GM21381 (cell line): ENCODE data around the gene ST3GAL4.

Experiments
- ATAC-seq: cut with Tn5 transposase; IDR thresholded peaks from one replicate; pipeline ENCODE4 v1.9.1; 2021; ENCODE audit warnings: mild to moderate bottlenecking, moderate library complexity; ENCODE audit not compliant: unreplicated experiment

The ST3GAL4 gene

DNA sequence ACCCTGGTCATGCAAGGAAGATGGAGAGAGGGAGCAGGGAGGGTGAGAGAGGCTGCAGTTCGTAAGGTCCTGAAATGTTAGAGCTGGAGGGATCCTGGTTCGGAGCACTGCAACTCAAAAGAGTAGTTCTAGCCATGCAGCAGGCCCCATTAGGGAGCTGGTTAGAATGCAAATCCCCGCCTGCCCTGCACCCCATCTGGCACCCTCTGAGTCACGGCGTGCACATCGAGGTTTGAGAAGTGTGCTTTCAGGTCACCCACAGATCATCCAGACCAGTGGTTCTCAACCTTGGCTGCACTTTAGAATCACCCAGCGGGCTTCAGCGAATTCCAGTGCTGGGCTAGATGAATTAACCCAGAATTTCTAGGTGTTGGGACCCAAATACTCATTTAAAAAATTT, 48.2 kb downstream of the ST3GAL4 start:
- peak; percentile 98 for ATAC-seq

DNA sequence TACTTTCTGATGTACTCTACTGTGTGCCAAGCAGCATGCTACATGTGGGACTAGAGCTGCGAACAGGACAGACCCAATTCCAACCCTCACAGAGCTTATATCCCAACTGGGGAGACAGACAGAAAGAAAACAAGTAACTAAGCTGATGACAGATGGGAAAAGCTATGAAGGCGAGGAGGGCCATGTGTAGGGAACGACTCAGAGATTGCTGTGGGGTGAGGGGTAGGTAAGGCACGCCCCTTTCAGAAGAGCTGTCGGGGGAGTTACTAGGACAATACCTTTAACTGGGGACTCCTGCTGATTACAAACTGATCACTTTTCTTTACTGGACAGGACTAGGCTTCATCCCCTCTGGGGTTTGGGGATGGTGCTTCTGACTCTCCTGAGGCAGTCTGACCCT, 48.9 kb downstream of the ST3GAL4 start:
- ATAC-seq = no peak

DNA sequence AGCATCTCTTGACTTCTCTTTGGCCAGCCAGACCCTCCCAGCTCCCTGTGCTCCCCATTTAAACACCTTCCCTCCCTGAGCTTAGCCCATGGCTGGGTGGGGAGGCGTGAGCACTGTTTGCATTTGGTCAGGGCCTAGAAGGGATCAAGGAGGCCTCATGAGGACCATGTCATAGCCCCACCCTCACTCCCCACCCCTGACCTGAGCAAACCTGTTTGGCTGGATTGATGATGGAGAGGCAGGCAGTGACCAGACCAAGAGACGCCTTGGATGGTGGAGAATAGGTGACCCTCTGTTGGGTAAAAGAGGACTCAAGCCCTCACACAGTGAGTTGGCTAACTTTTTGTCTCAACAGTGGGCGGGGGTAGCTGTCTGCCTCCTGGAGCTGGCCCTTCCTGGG, 49.9 kb downstream of the ST3GAL4 start:
- ATAC-seq = no peak

DNA sequence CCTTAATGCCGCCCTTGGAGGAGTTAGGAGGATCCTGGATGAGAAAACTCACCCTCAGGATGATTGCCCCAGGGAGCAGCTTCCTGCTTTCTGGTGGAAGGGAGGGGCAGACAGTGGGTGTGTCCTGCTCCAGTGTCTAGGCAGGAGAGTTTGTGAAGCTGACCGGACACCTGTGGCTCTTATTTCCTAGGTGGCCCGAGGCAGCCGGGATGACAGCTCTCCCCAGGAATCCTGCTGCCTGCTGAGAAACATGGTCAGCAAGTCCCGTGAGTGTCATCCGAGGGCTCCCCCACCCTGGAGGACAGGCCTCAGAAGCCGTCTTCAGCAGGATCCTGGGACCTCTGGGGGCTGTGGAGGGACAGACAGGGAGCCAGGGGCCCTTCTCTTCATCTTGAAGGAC, 50.4 kb downstream of the ST3GAL4 start:
- no peak for ATAC-seq

DNA sequence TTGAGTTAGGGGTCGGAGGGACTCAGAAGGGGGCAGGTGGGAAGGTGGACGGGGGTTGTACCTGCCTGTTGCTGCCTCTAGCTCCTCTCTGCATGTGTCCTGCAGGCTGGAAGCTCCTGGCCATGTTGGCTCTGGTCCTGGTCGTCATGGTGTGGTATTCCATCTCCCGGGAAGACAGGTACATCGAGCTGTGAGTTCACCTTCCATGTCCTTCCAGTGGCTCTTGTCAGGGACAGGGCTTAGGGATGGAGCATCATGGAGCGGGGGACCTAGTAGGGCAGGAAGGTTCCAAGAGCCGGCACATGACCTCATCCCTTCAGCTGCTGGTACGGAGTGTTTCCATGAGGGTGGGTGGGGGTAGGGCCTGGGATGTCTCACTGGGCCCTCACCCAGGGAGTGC, 50.9 kb downstream of the ST3GAL4 start:
- ATAC-seq = no peak

DNA sequence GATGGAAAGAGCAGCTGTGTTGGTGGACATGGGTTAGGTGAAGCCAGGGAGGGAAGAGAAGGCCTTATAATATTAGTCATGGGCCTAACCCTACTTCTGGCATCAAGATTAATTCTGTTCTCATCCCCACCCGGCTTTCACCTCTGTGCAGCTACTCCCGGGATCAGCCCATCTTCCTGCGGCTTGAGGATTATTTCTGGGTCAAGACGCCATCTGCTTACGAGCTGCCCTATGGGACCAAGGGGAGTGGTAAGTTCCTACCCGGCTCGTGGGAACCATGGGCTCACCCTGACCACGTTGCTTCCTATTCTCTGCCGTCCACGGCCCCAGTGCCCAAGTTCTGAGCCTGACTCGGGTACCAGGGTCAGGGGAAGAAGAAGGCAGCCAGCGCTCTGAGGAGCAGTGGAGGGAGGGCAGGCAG, 51.6 kb downstream of the ST3GAL4 start:
- ATAC-seq = no peak

DNA sequence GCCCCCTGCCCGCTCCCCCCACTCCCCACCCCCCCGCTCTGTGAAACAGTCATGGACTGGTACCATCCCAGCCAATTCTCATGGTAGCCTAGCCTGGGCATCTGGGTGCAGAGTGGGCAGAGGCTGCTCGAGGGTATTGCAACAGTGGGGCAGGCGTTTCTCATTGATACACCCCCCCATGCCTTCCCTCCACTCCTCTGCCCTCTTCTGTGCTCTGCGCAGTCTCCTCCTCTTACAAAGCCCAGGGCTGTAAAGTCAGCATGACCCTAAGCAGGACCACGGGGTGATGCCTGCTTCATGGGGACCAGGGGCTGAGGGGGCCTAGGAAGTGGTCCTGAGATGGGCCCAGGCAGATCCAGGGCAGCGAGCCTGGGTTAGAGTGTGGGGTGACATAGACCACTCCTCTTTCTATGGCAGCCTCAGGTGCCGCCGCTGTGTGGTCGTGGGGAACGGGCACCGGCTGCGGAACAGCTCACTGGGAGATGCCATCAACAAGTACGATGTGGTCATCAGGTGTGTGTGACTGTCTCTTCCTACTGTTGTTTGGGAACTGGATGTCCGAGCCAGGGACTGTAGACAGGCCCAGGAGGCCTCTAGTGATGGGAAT, 52.3 kb downstream of the ST3GAL4 start:
- no peak for ATAC-seq

DNA sequence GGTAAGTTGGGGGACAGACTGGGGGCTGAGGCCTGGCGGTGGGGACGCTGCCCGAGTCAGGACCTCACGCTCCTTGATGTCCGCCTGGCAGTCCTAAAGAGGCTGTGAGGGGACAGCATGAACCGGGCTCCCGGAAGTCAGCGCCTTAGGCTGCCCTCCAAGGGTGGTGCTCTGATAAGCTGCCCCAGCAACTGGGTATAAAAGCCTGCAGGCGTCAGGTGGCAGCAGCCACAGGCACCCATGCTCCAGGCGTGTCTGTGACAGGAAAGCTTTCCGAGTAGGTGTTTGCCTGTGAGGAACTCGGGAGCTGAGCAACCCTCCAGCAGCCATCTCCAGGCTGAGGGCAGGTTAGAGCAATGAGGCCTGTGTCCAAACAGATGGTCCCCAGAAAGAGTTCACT, 53.0 kb downstream of the ST3GAL4 start:
- ATAC-seq = no peak

DNA sequence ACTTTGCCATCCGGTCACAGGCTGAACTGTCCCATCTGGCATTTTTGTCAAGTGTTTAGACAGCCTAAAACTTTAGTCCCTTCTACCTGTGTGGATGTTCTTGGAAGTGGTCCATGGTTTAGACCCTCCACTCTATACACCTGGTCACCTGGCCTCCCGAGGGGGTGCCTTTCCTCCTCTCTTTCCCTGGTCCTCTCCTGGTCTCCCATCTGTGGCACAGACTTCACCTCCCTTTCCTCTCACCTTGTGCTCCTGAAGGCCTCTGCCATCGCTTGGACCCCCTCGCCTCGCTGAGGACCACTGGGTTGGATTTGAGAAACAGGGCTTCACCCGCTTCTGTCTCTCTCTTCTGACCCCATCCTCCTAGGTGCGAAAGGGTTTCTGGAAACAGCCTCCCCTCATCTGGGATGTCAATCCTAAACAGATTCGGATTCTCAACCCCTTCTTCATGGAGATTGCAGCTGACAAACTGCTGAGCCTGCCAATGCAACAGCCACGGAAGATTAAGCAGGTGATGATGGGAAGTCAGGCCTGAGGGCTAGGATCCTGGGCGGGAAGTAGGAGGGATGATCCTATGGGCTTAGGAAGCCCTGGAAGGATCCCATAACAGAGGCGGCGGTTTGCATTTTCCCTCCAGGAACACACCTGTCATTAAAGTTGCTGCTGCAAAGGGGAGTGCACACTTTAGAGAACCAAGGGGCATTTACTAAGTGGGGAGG, 53.6 kb downstream of the ST3GAL4 start:
- no peak for ATAC-seq

DNA sequence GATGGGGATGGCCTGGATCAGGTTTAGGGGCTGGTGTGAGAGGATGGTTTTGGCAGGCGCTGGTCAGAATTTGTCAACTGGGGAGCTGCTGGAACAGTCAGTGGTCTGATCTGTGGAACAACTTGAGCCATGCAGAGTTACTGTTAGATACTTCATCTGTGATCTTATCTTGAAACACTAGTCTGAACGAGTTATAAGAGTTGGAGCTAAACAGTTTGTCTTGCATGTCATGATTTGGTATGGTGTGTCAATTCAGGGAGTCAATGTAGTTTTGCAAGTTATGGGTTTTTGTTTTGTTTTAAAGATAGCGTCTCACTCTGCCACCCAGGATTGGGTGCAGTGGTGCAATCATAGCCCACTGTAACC, 54.1 kb downstream of the ST3GAL4 start:
- ATAC-seq = no peak

DNA sequence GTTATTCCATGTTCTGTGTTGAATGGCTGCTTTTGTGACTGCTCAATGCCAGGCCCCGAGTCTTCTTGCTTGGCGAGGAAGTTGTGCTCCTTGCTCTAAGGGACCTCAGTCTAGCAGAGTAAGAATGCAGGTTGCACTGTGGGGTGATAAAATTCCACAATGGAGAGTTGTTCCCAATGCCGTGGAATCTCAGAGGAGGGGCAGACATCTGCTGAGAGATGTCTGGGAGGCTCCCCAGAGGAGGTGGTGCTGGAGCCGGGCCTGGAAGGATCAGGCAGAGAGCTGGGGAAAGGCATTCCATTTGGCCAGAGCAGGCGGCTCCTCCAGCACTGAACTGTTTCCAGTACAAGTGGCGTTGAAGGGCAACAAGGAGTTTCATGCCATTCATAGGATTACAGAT, 55.2 kb downstream of the ST3GAL4 start:
- no peak for ATAC-seq

DNA sequence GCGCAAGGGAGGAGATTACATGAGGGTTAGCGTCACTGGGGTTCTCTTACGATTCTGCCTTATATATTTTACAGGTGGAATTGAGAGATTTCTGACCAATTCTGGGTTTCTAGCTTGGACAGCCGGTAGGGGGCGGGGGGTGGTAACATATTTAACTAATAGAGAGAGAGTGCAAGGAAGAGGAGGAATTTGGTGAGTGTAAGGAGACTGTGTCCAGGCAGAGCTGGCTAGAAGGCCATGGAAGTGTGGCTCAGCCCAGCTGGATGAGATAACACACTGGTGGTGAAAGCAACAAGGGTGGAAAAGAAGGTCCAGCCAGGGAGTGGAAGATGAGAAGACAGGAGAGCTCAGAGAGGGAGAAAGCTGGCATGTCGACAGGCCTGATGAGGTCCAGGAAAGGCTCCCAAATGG, 56.5 kb downstream of the ST3GAL4 start:
- ATAC-seq = no peak

DNA sequence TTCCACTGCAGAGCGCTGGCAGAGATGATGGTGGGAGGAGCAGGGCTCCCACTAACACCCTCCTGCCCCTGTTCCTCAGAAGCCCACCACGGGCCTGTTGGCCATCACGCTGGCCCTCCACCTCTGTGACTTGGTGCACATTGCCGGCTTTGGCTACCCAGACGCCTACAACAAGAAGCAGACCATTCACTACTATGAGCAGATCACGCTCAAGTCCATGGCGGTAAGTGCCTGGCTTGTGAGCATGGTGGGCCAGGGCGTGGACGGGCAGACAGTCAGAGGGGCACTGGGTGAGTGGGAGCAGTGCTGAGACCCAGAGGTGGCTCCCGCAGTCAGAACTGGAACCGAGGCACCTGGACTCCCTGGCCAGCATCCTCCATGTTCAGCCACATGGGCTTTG, 57.9 kb downstream of the ST3GAL4 start:
- ATAC-seq = no peak

DNA sequence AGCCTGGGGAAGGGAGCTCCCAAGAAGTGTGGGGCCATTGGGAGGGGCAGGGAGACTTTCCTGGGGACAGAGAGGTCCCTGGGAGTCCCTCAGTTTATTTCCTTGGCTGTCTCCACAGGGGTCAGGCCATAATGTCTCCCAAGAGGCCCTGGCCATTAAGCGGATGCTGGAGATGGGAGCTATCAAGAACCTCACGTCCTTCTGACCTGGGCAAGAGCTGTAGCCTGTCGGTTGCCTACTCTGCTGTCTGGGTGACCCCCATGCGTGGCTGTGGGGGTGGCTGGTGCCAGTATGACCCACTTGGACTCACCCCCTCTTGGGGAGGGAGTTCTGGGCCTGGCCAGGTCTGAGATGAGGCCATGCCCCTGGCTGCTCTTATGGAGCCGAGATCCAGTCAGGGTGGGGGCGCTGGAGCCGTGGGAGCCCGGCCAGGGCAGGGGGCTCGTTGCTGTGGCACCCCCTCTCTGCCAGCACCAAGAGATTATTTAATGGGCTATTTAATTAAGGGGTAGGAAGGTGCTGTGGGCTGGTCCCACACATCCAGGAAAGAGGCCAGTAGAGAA, 58.4 kb downstream of the ST3GAL4 start:
- no peak for ATAC-seq

DNA sequence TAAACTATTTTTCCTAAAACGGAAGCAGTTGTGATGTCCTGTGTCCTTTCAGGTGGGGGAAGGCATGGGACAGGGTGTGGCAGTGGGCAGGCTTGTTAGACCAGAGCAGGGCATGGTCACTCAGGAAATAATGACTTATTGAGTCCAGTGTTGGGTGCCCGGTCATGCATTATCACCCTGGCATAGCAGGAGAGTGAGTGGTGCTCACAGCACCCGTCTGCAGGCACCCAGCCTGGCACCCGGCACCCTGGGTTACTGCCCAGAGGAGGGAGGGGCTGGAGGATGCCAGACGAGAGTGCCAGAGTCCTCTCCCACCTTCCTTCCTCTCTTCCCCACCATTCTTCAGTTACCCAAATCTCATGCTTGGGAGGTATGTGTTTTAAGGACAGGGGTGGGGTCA, 59.1 kb downstream of the ST3GAL4 start:
- ATAC-seq = no peak

DNA sequence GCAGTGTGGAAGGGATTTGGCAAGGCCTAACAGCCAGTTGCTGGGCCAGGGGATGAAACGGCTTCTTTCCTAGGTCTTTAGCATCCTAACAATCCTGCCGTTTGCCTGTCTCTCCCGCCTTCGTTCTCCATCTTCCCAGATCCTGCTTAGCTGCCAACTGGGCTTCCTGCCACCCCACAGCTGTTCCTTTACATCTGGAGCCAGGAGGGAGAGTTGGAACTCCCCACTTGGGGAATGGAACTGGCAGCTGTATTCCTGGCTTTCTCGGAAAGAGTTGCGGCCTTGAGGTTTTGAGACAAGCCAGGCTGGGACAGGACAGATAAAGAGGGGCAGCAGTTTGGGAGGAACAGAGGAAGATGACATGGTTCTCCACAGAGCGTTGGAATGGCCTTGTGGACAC, 59.6 kb downstream of the ST3GAL4 start:
- no peak for ATAC-seq

DNA sequence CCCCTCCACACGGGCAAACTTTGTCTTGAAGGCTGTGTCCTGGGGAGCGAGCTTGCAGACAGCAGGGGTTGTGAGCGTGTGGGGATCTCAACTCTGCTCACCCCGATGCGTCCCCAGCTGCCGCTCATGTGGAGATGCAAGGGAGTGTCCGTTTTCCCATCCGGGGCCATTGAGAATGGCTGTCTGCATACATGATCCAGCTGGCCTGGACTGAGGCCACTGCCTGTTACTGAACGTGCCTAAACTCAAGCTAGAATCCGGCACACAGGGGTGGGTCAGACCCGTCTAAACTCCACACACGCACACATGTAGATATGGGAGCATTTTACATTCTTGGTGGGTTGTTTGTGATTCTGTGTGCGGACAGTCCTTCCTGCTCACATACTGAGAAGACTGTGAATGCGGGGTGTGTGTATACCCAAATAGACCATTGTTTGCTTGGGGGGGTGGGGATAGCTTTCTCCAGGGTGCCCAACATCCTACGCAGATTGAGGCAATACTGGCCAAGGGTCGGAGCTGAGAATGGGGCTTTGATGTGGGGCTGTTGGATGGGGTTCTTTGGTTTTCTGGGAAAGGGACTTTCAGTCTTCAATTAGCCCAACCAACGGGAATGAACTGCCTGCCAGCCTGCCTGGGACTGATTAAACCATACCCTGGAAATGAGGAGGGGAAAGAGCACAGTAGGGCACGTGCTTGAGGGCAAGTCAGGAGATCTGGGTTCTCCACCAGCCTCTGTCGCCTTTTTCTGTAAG, 60.4 kb downstream of the ST3GAL4 start:
- no peak for ATAC-seq

DNA sequence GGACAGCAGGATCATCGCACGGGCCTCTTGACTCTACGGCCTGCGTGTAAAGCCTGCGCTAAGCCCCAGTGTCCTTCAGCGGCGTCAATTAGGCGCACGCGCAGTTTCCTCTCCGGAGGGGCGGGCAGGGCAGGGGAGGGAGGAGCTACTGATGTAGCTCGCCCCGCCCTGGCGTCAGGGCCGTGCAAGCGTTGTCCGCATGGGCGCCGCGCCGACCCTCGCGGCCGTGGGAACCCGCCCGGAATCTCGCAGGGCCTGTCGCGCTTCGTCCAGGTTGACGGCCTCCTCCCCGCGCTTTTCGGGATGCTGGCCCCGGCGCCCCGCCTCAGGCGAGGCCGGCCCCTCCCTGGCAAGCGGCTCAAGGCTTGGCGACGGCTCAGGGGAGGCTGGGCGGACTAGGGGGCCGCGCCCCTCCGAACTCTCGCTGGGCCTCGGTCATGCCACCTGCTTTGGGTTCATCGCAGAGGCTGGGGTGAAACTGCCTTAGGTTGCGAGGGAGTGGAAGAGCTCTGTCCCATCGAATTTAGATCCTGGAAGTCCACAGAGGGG, 61.1 kb downstream of the ST3GAL4 start:
- peak; percentile 83 for ATAC-seq

DNA sequence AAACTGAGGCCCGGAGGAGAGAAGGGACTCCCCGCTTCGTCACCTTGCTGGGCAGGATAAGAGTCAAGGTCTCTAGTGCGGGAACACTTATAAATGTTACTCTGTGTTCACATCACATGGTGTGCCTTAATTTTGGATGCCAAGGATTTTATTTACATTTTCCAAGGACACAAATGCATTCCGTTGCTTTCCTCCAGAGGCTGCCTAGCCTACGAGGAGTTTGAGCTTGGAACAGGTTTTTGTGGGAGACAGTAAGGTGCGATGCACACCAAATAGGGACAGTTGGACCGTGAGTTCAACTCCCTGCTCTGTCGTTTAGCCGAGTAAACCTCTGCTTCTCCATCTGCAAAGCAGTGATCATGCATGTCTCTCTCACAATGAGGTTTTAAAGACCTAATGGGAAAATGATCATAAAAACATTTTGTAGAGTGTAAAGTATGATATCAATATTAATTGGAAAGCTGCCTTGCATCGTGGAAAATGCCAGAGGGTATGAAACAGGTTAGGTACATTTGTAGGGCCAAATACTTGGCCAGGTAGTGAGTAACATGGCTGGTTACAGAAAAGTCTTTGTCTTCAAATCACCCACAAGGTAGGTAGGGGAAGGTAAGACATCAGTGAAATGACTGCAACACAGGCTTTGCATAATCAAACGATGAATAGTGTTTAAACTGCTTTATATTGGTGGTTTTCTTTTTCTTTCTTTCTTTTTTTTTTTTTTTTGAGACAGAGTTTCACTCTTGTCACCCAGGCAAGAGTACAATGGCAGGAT, 61.8 kb downstream of the ST3GAL4 start:
- ATAC-seq = no peak

DNA sequence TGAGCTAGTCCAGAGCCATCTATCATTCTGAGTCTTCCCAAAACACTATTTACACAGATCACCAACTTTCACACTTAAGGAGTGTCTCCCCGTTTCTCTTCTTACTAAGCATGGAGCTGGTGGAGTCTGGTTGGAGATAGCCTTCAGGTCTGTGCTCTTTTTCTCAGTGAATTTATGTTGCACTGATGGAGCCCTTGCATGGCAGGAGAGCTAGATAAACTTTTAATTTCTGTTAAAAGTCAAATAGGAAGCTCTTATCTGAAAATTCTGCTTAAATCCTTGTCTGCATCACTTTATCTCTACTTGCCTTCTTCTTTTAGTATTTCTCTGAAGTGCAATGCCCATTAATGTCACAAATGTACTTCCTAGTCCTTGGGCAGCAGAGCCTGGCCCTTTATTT, 63.4 kb downstream of the ST3GAL4 start:
- ATAC-seq = no peak
